Stimulated activated CD4-positive, alpha-beta T cell treated with anti-CD3 and anti-CD28 coated beads, Interleukin-12 subunit alpha, Interleukin-12 subunit beta, amount 100 ng/mL, for 48 hours (primary cell): ENCODE measurements around the gene SPATA17.
"Not testable (repeated sequence)": the region's sequence is repeated elsewhere in the genome, so short reads cannot be mapped to it uniquely, and the experiment has no call there.

Experiments used
- DNase-seq, 3 donors: peaks; one replicate each; pipeline ENCODE4 v3.0.0-alpha.2; 2020; ENCODE audit warnings: low read depth in 2 of 3, low spot score in 1 of 3

SPATA17 gene

DNA sequence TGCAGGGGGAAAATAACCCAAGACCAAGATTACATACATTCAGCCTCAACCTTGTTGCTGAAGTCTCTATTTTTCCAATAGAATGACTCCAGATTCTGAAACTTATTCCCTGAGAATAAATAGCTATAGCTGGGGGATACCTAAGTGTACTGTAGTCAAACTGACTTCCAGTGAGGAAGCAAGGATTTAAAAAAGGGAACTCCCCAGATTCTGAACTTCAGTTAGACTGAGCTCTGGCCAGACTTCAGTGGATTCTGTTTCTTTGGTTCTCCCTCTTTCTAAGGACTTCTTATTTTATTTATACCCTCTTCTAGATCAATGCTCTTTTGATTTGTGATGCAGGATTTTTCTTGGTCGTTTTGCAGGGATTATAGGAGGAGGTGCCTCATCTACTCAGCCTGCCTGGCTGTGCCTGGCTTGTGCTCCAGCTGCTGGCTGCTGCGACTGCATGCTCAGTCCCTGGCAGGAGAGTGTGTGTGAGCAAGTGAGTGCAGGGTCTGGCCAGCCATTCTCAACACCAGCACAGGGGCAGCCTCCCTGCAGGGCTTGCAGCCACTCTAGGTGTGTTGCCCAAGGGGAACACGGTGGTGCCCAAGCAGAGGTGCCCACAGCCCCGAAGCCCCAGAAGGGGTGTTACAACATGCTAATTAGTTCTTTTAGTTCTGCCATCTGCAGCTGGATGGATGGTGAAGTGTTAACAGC is 43.0 kb downstream of the SPATA17 start:
- no peak for DNase-seq

DNA sequence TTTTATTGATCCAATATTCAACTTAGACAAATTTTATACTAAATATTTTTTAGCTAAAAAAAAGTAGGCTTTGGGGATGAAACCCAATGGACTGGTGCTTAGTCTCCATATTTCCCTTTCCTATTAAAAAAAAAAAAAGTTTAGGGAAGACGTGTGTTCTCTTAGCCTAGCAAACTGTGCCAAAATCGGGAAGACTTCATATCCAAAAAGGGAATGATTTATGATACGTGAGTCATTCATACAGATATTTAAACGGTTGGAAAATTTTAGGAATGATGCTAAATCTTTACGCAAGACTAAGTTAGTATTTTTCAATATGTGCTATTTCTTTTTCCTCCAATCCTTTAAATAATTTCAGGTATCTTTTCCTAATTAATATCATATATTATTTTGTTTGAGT is 50.7 kb downstream of the SPATA17 start:
- DNase-seq: no peak

DNA sequence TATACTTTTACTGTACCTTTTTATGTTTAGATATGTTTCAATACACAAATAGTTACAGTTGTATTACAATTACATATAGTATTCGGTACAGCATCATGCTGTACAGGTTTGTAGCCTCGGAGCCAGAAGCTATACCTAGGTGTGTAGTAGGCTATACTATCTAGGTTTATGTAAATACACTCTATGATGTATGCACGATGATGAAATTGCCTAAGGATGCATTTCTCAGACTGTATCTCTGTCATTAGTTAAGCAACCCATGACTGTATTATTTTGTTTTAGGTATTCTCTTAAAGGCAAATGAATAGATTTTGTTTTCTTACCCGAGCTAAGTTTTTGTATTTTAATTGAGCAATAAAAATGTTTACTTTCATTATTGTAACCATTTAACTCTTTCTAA is 56.4 kb downstream of the SPATA17 start:
- no peak for DNase-seq

DNA sequence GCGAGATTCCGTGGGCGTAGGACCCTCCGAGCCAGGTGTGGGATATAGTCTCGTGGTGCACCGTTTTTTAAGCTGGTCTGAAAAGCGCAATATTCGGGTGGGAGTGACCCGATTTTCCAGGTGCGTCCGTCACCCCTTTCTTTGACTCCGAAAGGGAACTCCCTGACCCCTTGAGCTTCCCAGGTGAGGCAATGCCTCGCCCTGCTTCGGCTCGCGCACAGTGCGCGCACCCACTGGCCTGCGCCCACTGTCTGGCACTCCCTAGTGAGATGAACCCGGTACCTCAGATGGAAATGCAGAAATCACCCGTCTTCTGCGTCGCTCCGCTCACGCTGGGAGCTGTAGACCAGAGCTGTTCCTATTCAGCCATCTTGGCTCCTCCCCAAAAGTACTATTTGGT is 65.0 kb downstream of the SPATA17 start:
- DNase-seq: not testable (repeated sequence)

DNA sequence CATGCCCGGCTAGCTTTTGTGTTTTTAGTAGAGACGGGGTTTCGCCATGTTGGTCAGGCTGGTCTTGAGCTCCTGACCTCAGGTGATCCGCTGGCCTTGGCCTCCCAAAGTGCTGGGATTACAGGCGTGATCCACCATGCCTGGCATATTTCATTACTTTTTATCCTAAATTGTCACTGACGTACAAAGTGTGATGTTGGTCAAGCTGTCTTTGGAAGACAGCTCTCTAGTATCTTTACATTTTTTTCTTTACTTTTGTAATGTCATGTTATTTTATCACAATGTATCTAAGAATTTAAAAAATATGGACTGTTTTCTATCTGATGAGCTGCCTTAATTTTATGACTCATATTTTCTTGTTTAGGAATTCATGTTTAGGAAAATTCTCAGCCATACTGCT is 72.2 kb downstream of the SPATA17 start:
- DNase-seq: no peak

DNA sequence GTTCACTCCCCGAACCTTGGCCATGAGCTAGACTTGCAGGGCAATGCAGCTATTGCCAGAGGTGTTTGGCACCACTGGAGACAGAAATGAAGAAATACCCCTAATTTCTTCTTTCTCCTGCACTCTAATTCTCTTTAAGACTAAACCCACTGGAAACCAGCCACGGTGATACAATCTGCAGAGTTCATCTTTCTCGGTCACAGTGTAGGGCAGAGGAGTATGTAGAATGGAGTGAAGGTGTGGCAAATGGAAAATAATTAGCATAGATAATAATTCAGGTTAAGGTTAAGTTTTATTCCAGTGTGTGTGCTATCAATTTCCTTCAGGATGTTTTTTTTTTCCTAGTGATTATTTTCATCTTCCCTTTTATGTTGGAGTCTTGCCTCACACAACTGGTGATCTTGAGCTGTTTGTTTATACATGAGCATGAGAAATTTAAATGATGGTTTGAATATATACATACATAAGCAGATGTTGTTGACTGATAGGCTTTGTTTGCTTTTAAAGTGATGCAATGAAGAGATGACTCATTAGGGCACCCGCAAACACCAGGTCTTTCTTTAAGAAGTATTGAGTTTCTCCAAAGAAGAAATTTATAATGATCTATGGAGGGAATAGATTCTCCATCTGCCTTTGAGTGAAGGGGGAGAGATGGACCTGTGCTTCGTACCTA is 81.9 kb downstream of the SPATA17 start:
- DNase-seq: no peak

DNA sequence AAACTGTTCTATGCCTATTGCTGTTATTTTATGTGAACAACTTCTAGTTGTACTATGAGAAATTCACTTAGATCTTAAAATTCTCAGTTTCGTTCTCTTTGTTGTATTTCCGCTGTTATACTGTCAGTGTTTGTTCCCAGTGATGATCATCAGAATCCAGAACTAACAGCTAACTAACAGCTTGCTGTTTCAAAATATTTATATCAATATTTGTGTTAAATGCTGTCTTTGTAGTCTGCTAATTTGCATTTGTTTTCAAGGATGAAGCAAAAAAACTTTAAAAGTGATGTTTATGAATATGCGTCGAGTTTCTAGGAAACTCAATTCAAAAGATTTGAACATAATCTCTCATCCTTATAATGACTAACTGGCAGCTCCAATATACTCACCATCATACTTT is 84.5 kb downstream of the SPATA17 start:
- DNase-seq: no peak

DNA sequence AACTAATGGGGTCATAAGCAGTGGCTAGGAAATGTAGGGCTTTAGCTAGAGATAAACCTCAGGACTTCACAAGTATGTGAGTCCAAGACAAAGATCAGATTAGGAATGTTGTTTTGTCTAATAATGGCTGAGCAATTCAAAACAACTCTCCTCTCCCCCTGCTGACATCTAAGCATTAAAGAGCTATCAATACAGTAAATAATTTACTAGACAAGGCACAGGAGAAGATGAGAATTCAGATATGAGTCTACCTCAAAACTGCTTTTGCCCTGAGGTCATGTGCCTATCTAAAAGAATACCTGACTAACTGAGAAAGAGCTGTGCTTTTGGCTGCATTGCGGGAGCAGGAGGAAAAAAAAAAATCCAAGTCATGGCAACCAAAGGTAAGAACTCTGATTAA is 86.8 kb downstream of the SPATA17 start:
- DNase-seq: no peak

DNA sequence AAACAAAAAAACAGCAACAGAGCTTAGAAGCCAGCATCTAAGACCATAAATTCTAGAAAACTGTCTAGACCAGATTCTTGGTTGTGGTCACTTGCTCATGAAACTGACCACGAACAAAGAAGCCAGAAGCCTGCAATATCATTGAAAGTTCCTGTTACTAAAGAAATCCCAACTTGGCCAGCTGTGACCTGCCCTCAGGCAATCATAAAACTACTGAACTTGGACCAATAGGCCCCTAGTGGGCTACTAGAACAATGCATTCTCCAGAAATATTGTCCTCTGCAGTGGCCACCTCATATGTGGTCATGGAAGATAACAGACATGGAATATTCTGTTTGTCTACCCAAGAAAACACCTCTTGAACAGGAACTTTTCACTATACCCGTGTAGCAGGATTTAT is 87.7 kb downstream of the SPATA17 start:
- no peak for DNase-seq

DNA sequence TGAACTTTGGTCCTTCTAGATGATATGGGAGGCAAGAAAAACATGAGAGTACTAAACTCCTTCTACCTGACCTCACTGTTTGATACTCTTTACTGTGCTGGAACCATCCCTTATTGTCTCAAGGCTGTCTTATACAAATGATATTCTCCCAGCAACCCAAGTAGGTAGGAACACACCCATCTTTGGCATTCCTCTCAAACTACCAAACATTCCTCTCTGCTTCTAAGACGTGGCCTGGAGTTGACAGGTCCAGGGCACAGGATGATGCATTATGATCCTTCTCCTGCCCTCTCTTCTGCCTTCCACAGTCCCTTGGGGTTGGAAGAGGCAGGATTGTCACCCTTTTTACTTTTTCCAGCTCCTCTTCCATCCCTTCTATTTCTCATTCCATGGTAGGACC is 90.5 kb downstream of the SPATA17 start:
- DNase-seq: no peak

DNA sequence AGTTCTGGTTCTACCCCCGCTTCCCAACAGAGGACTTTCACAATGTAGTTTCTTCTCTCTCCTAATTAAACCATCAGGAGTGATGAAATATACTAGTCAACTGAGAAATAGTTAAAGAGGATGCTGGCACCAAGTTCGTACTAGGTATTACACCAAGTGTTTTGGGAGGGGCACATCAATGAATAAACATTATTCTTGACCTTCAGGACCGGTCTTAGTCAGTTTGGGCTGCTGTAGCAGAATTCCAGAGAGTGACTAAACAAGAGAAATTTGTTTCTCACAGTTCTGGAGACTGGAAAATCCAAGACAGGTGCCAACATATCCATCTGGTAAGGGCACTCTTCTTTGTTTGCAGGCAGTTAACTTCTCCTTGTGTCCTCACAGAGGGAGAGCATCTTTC is 103.8 kb downstream of the SPATA17 start:
- no peak for DNase-seq

DNA sequence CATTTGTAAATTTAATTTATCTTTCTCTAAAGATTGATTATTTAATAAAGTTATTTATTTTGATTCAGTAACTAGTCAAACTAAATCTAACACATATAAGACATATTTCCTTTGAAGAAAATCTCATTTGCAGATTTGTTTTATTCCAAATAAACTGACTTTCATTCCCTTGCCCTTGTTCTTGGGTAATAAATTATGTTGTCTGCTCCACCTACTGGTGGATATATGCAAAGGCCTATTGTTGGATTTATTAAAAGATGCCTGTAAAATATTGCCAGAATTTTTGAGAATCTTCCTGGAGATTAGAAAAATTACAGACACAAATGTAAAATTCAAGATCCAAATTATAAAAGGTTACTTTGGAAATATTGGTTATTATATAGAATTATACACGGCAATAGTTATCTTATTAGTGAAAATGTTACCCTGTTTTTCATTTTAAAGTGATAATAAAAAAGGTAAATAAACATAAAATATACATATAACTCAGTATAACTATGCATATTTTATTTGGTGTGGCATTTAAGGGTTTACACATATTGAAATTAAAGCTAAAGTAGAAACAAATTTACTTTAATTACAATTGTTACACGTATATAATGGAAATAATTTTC is 116.1 kb downstream of the SPATA17 start:
- no peak for DNase-seq

DNA sequence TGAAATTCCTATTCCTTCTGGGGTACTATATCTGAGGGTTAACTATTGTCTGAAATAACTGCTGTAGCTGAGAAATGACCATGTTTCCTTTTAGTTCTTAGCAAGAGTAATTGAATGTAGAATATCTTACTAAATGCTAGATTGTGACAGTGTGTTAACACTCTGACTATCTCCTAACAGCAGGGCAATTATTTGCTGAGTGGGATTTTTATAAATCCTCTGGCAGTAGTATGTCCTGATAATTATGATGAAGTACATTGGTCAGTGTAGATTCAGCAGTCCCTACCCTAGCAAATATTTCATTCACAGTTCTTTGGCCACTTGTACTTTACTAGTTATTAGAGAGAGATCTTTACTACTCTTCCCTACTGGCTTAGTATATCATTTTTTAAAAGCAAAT is 138.6 kb downstream of the SPATA17 start:
- no peak for DNase-seq

DNA sequence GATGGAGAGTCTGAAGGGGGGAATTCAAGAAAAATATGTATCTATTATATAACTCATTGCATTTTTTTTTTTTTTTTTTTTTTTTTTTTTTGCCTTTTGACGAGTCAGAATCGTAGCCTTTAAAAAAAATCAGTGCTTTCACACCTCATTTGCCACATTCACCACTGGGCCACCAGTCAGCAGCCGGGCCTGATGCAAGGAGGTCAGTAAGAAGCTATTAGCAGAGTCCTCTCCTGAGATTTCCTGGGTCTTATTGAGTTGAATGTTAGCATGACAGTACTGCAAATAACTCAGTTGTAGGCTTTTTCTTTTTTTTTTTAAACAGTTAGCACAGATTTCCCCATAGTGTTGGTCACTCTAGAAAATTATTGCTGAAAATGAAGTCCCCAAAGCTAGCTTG is 139.8 kb downstream of the SPATA17 start:
- DNase-seq: no peak

DNA sequence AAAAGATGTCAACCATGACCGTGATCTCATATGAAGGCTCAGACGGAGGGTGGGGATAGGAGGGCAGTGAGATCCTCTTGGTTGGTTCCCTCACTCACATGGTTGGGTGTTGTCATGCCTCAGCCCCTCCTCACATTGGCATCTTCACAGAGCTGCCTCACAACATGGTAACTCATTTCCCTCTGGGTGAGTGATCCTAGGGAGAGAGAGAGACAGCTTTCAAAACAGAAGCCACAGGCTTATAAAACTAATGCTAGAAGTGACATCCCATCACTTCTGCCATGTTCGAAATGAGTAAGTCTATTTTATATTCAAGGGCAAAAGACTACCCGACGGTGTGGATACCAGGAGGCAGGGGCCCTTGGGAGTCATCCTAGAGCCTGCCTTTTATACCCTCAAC is 145.5 kb downstream of the SPATA17 start:
- DNase-seq: no peak

DNA sequence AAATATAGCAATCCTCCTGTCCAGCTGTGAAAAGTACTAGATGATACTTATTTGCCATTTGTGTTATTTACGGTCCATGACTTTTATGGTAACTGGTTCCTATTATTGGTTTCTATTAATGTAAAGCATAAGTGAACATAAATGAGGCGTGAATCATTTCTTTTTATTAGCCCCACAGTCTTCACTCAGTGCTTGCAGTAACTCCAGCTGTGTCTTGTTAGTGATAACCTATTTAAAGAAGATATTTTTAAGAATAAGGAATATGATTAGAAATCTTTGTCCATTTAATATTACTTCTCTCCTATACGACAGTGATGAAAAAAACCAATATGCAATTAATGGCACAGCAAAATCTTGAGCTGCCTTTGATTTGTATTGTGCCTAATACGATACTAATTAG is 149.9 kb downstream of the SPATA17 start:
- DNase-seq: no peak

DNA sequence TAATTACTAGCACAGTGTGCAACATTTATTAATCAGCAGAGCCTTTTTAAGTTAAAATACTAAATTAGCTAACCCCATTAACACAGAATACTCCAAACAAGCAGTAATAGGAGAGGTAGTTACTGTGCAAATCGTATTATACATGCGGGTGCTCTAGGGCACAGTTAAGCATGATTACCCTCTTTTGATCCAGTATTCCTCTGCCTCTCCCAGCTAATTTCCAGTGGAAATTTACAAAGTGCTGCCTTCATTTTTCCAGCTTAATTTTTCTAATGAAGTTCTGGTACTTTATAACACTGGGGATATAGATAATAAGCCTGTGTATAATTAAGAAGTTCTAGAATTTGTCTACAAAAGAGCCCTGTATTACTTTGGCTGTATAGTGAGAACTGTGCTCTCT is 159.9 kb downstream of the SPATA17 start:
- no peak for DNase-seq

DNA sequence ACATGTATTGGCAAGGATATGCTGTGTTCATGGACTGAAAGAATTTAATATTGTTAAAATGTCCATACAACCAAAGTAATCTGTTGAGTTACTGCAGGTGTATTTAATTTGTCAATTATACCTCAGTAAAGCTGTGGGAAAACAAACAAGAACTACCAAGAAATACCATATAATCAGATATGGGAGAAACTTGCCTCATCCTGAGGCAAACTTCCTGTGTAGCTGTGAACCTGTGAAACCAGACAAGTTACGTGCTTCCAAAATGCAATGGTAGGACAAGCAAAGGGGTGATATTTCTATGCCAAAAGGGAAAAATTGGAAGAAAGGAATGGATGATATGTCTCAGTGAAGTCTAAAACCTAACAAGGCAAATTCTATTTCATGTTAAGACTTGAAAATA is 174.6 kb downstream of the SPATA17 start:
- DNase-seq: no peak

DNA sequence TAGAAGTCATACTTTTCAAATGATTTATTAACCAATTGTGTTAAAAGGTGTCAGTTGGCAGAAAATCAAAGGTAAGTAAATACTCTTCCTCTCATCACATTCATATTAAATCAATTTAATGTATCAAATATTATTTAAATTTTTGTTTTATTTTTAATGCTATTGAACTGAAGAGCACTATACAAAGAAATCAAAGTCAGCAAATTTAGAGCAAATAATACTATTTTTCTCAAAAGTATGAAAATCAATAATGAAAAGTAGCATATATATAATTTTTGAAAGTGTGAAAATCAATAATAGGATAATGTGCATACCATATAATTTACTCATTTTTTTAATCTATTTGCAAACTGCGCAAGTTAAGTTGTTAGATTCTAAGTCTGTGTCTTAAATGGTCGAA is 181.0 kb downstream of the SPATA17 start:
- no peak for DNase-seq

DNA sequence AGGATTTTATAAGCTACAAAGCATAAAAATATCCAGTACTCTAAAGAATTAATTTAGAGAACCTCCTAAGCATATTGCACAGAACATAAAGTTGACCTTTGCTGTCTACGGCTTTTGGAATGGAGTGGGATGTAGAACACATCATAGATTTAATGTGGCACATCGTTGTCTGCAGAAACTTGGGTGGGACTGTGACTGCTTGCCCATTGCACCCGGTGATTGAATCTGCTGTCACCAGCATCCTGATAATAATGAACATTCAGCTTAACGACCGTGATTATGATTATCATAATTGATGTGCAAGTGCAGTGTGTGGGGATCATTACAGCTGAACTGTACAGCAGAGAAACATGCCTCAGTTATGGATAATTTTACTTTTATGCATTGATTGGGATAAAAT is 181.9 kb downstream of the SPATA17 start:
- DNase-seq: no peak

DNA sequence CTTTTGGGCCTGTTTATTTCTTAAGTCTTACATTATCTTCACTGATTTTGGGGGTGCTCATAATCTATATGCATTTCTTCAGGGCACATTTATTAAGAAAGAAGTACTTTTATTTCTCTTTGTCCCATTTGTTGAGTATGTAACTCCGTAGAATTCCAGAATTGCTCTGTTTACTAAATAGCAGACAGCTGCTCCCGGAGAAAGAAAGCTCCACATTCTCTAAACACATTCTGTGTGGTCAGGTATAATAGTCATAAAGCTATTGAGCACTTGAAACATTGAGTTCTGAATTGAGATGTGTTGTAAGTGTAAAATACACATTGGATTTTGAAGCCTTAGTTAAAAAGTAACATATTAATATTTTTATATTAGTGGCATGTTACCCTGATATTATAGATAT is 206.5 kb downstream of the SPATA17 start:
- no peak for DNase-seq

DNA sequence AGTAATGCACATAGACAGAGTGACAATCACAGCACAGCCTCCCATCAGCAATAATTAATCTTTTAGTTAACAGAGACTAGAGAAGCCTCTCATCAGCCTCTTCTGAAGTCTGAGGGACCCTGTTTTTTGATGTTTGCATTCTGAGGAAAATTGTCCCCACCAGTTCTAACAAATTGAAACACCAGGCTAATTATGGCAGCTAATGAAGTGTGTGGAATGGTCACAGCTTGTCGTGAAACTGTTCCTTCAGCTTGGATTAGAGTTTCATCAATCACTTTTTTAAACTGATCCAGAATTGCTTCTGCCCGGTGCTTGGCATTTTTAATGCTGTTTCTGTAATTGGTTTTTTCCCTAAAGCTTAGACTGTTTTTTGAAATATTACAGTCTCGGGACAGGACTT is 208.0 kb downstream of the SPATA17 start:
- no peak for DNase-seq

DNA sequence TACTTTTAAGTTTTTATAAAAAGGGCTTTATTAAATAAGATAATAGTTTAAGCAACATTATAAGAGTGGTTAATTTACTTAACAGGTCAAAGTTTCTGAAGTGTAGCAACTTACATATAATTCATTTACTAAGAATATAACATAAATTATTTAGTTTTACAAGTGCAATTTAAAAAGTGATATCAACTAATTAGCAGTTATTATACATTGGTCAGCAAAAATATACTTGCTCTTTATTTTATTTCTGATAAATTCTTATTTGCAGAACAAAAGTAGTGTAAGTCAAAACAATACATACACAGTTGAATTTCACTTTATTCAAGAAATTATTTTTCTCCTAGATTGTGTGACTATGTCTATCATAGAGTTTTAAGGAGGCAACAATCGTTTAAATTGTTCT is 215.6 kb downstream of the SPATA17 start:
- DNase-seq: no peak
